MCF 10A (cell line): ENCODE results near the gene PPP1R1C. TPM values are rescaled to one million over a fixed set of nuclear protein-coding genes. Genes with fewer than 3 reads are reported as not detected.

Experiments used
- BruUV-seq: library from RNA; stranded (reverse); fragments of 400-500 nt; replicated peaks from 2 replicates; lab custom pipeline; 2021; lab: Mats Ljungman, UMichigan
- CTCF ChIA-PET: fragments of 300-600 bp; sonication (Branson Sonifier 250); formaldehyde crosslinking; extraction: SDS; loops from one replicate; lab custom pipeline; 2021; ENCODE audit warnings: antibody characterized with exemption, inconsistent platforms; lab: Yijun Ruan, JAX
- POLR2A ChIA-PET: fragments of 300-600, 350-650 bp; sonication (Branson Sonifier 250); formaldehyde crosslinking; extraction: SDS; loops from one replicate; lab custom pipeline; 2020; ENCODE audit warnings: antibody characterized with exemption, inconsistent platforms; lab: Yijun Ruan, JAX
- DNase-seq: peaks from one replicate; pipeline ENCODE4 v3.0.0-alpha.2; 2018; ENCODE audit not compliant: unreplicated experiment
- H3K27ac Mint-ChIP-seq: one replicate; pipeline ENCODE4 v1.8.0; 2022; ENCODE audit warnings: mild to moderate bottlenecking, low read depth, mixed read lengths; ENCODE audit not compliant: unreplicated experiment
- H3K27me3 Mint-ChIP-seq: one replicate; pipeline ENCODE4 v1.8.0; 2022; ENCODE audit warnings: mixed read lengths; ENCODE audit not compliant: insufficient read depth, unreplicated experiment
- H3K36me3 Mint-ChIP-seq: one replicate; pipeline ENCODE4 v1.8.0; 2022; ENCODE audit warnings: mild to moderate bottlenecking, moderate library complexity, mixed read lengths; ENCODE audit not compliant: insufficient read depth, unreplicated experiment
- H3K4me1 Mint-ChIP-seq: one replicate; pipeline ENCODE4 v1.8.0; 2022; ENCODE audit warnings: mixed read lengths; ENCODE audit not compliant: insufficient read depth, unreplicated experiment
- H3K4me3 Mint-ChIP-seq: one replicate; pipeline ENCODE4 v1.8.0; 2022; ENCODE audit warnings: mild to moderate bottlenecking, moderate library complexity, mixed read lengths; ENCODE audit not compliant: unreplicated experiment
- H3K9me3 Mint-ChIP-seq: one replicate; pipeline ENCODE4 v1.8.0; 2022; ENCODE audit warnings: mixed read lengths; ENCODE audit not compliant: unreplicated experiment
- CTCF ChIP-seq: fragments of 200-600 bp; IDR thresholded peaks from one replicate; pipeline ENCODE4 v1.8.0; 2022; ENCODE audit warnings: antibody characterized with exemption, mild to moderate bottlenecking; ENCODE audit not compliant: unreplicated experiment
- intact Hi-C: fragments of 100-400 bp; cut with micrococcal nuclease; formaldehyde crosslinking; loops from 2 replicates; pipeline ENCODE4 v1.14.1; 2022
- total RNA-seq: library from RNA; stranded (reverse); gene quantifications from 2 replicates; pipeline ENCODE4 v1.2.3, GENCODE V29; 2022

The PPP1R1C gene
- total RNA-seq, 1 experiment from 2014 or later = not detected

GRCh38 chr2:181984060-181984459 is 1.6 kb upstream of the PPP1R1C start:
- no peaks in the 10 kb centered on the region for H3K27me3 Mint-ChIP-seq
- intact Hi-C loops = no loop called here
- no peak overlapping the region for H3K27ac Mint-ChIP-seq
- no peaks in the 10 kb centered on the region for H3K4me1 Mint-ChIP-seq
- BruUV-seq = no TSS peak
- CTCF ChIA-PET = no interaction called here
- TF ChIP-seq CTCF = no peak
- H3K36me3 Mint-ChIP-seq = no peaks in the 10 kb centered on the region
- H3K4me3 Mint-ChIP-seq = no peak overlapping the region
- no peak for DNase-seq
- no peaks in the 10 kb centered on the region for H3K9me3 Mint-ChIP-seq
- POLR2A ChIA-PET = interaction anchor here (0.7 kb wide), 1 partner anchor 15 kb away, joined by 3 read pairs; no protein-coding TSS in a partner anchor

GRCh38 chr2:181984814-181985631 is 630 bp upstream of the PPP1R1C start:
- H3K27ac Mint-ChIP-seq = no peak overlapping the region
- no TSS peak for BruUV-seq
- no peak for TF ChIP-seq CTCF
- POLR2A ChIA-PET = interaction anchor here (1.2 kb wide), 1 partner anchor 12 kb away, joined by 3 read pairs; no protein-coding TSS in a partner anchor
- H3K36me3 Mint-ChIP-seq = no peaks in the 10 kb centered on the region
- no peak overlapping the region for H3K4me3 Mint-ChIP-seq
- H3K4me1 Mint-ChIP-seq = no peaks in the 10 kb centered on the region
- CTCF ChIA-PET = interaction anchor here (0.7 kb wide), 1 partner anchor 616 kb away, joined by 3 read pairs; no protein-coding TSS in a partner anchor
- no peaks in the 10 kb centered on the region for H3K9me3 Mint-ChIP-seq
- DNase-seq = no peak
- no peaks in the 10 kb centered on the region for H3K27me3 Mint-ChIP-seq
- intact Hi-C loops = no loop called here

GRCh38 chr2:181988154-181988924 is 2.7 kb downstream of the PPP1R1C start:
- H3K9me3 Mint-ChIP-seq = no peaks in the 10 kb centered on the region
- no TSS peak for BruUV-seq
- no peaks in the 10 kb centered on the region for H3K4me1 Mint-ChIP-seq
- H3K4me3 Mint-ChIP-seq = no peak overlapping the region
- CTCF ChIA-PET = interaction anchor here (1.4 kb wide), 1 partner anchor 89 kb away, joined by 4 read pairs; no protein-coding TSS in a partner anchor
- TF ChIP-seq CTCF = no peak
- POLR2A ChIA-PET = no interaction called here
- H3K27me3 Mint-ChIP-seq = no peaks in the 10 kb centered on the region
- no peaks in the 10 kb centered on the region for H3K36me3 Mint-ChIP-seq
- DNase-seq = no peak
- intact Hi-C loops = no loop called here
- H3K27ac Mint-ChIP-seq = no peak overlapping the region

- Mint-ChIP-seq H3K36me3 (no peaks in the 10 kb centered on the region), H3K9me3 (no peaks in the 10 kb centered on the region), H3K27ac (no peak overlapping the region), H3K27me3 (no peaks in the 10 kb centered on the region), H3K4me1 (no peaks in the 10 kb centered on the region), H3K4me3 (no peak overlapping the region)
- CTCF ChIA-PET = no interaction called here
- no TSS peak for BruUV-seq
- intact Hi-C loops = no loop called here
- POLR2A ChIA-PET = no interaction called here
- DNase-seq = no peak
- TF ChIP-seq CTCF = no peak
These were observed 3.4 kb downstream of the PPP1R1C start for GRCh38 chr2:181989099-181989498.
